Smooth muscle cell (in vitro differentiated cells): Measurements from ENCODE around the gene PHGDH. TPM values are rescaled to one million over a fixed set of nuclear protein-coding genes. Genes with fewer than 3 reads are reported as not detected.
"Not testable (repeated sequence)": the region's sequence is repeated elsewhere in the genome, so short reads cannot be mapped to it uniquely, and the experiment has no call there.

ENCODE experiments used
- DNase-seq: peaks from one replicate; lab custom pipeline; 2025; ENCODE audit not compliant: unreplicated experiment; lab: John Stamatoyannopoulos, UW
- H2AFZ ChIP-seq: fragments of 200-600 bp; sonication (generic); 2 replicates; pipeline ENCODE4 v1.6.0; 2016; ENCODE audit warnings: antibody characterized with exemption, low read depth, mild to moderate bottlenecking
- H3F3A ChIP-seq: fragments of 200-600 bp; sonication (generic); 2 replicates; pipeline ENCODE4 v1.6.0; 2017; ENCODE audit warnings: antibody characterized with exemption, low read depth
- H3K27ac ChIP-seq: fragments of 200-600 bp; sonication (generic); 2 replicates; pipeline ENCODE4 v1.5.1; 2016; ENCODE audit warnings: low read depth, mild to moderate bottlenecking
- H3K27me3 ChIP-seq: fragments of 200-600 bp; sonication (generic); 2 replicates; pipeline ENCODE4 v1.6.1; 2016; ENCODE audit warnings: low read depth, mild to moderate bottlenecking
- H3K36me3 ChIP-seq: fragments of 200-600 bp; sonication (generic); 2 replicates; pipeline ENCODE4 v1.5.1; 2016; ENCODE audit warnings: low read depth
- H3K4me1 ChIP-seq: fragments of 200-600 bp; sonication (generic); 2 replicates; pipeline ENCODE4 v1.5.1; 2016; ENCODE audit warnings: low read depth
- H3K4me2 ChIP-seq: fragments of 200-600 bp; sonication (generic); 2 replicates; pipeline ENCODE4 v1.6.0; 2016; ENCODE audit warnings: mild to moderate bottlenecking
- H3K4me3 ChIP-seq: fragments of 200-600 bp; sonication (generic); 2 replicates; pipeline ENCODE4 v1.5.1; 2016; ENCODE audit warnings: mild to moderate bottlenecking
- H3K79me2 ChIP-seq: fragments of 200-600 bp; sonication (generic); 2 replicates; pipeline ENCODE4 v1.6.0; 2016; ENCODE audit warnings: low read depth, mild to moderate bottlenecking
- H3K9ac ChIP-seq: fragments of 200-600 bp; sonication (generic); 2 replicates; pipeline ENCODE4 v1.6.0; 2016; ENCODE audit warnings: low read depth
- H3K9me3 ChIP-seq: fragments of 200-600 bp; sonication (generic); replicated peaks from 2 replicates; pipeline ENCODE4 v1.5.1; 2016; ENCODE audit warnings: low read depth
- H4K20me1 ChIP-seq: fragments of 200-600 bp; sonication (generic); 2 replicates; pipeline ENCODE4 v1.6.0; 2016; ENCODE audit warnings: low read depth
- WGBS: methylation state at CpG from one replicate; pipeline ENCODE4 v1.1.7; 2016; ENCODE audit warnings: low lambda C conversion rate; 5-methylcytosine and 5-hydroxymethylcytosine counted together
- polyA plus RNA-seq: library from polyadenylated mRNA; unstranded; fragments of >200 nt; fragmentation: Nextera tagmentation; extraction: Ambion mirVana; gene quantifications from 2 replicates; pipeline ENCODE4 v1.2.1, GENCODE V29; 2016
- total RNA-seq: library from RNA; depleted of rRNA; stranded (reverse); fragments of >200 nt; gene quantifications from 2 replicates; pipeline ENCODE4 v1.2.3, GENCODE V29; 2014
- TF ChIP-seq, protein P1 (sequence below): fragments of 200-600 bp; sonication (generic); IDR thresholded peaks from 2 replicates; pipeline ENCODE4 v1.5.1; 2017; ENCODE audit warnings: borderline replicate concordance, mild to moderate bottlenecking, antibody characterized with exemption; ENCODE audit not compliant: insufficient read depth, poor library complexity, severe bottlenecking

Gene PHGDH
- total and polyA plus RNA-seq, 2 experiments from 2014 or later = 93.2 to 134 TPM

GRCh38 chr1:119688810-119689209 is 22.9 kb upstream of the PHGDH start:
- Histone ChIP-seq H3K4me2 (no peak overlapping the region), H3K4me1 (peaks cover 5% of the 10 kb centered on the region), H3K9ac (no peak overlapping the region), H3K36me3 (no peaks in the 10 kb centered on the region), H3K4me3 (no peak overlapping the region), H3K27me3 (no peaks in the 10 kb centered on the region), H2AFZ (no peak overlapping the region), H3K27ac (no peak overlapping the region), H3K9me3 (no peaks in the 10 kb centered on the region), H3F3A (no peaks in the 10 kb centered on the region), H3K79me2 (no peaks in the 10 kb centered on the region), H4K20me1 (no peaks in the 10 kb centered on the region)
- no peak for DNase-seq
- TF ChIP-seq, protein P1, sequence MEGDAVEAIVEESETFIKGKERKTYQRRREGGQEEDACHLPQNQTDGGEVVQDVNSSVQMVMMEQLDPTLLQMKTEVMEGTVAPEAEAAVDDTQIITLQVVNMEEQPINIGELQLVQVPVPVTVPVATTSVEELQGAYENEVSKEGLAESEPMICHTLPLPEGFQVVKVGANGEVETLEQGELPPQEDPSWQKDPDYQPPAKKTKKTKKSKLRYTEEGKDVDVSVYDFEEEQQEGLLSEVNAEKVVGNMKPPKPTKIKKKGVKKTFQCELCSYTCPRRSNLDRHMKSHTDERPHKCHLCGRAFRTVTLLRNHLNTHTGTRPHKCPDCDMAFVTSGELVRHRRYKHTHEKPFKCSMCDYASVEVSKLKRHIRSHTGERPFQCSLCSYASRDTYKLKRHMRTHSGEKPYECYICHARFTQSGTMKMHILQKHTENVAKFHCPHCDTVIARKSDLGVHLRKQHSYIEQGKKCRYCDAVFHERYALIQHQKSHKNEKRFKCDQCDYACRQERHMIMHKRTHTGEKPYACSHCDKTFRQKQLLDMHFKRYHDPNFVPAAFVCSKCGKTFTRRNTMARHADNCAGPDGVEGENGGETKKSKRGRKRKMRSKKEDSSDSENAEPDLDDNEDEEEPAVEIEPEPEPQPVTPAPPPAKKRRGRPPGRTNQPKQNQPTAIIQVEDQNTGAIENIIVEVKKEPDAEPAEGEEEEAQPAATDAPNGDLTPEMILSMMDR = no peak

DNA sequence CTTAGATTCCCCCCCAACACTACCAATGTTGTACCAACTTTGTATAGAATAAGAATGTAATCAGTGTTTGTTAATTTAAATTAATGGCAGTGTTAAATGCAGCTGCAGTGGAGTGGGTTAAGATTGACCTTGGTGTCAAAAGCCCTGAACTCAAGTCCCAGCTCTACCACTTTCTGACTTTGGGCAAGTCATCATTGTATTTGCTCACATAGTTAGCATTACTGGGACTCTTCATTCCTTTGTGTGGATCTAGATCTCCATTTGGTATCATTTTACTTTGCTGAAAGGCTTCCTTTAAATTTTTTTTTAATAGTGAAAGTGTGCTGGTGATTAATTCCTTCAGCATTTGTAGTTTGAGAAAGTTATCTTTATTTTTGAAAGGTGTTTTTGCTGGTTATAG is 22.2 kb upstream of the PHGDH start:
- Histone ChIP-seq H3K9ac (no peak overlapping the region), H3K4me1 (peaks cover 5% of the 10 kb centered on the region), H3F3A (no peaks in the 10 kb centered on the region), H2AFZ (no peak overlapping the region), H3K79me2 (no peaks in the 10 kb centered on the region), H3K27me3 (no peaks in the 10 kb centered on the region), H3K4me3 (no peak overlapping the region), H3K36me3 (no peaks in the 10 kb centered on the region), H3K27ac (no peak overlapping the region), H3K9me3 (no peaks in the 10 kb centered on the region), H3K4me2 (no peak overlapping the region), H4K20me1 (no peaks in the 10 kb centered on the region)
- TF ChIP-seq, protein P1 = no peak
- DNase-seq = no peak

GRCh38 chr1:119696863-119697262 is 14.9 kb upstream of the PHGDH start:
- H3K4me2 ChIP-seq, H3K4me3 ChIP-seq, H3K36me3 ChIP-seq, H2AFZ ChIP-seq, H4K20me1 ChIP-seq, H3K79me2 ChIP-seq, H3F3A ChIP-seq, DNase-seq, H3K9ac ChIP-seq, H3K9me3 ChIP-seq, H3K27ac ChIP-seq, H3K27me3 ChIP-seq: not testable (repeated sequence)
- 84% methylated on average over 4 of the region's 4 CpGs for WGBS
- H3K4me1 ChIP-seq = peaks cover 14% of the 10 kb centered on the region

- no peak overlapping the region for H3K4me2 ChIP-seq
- no peaks in the 10 kb centered on the region for H4K20me1 ChIP-seq
- no peaks in the 10 kb centered on the region for H3K79me2 ChIP-seq
- H3F3A ChIP-seq = no peaks in the 10 kb centered on the region
- 58% methylated on average over 3 of the region's 3 CpGs for WGBS
- H2AFZ ChIP-seq = no peak overlapping the region
- TF ChIP-seq, protein P1 = no peak
- H3K4me3 ChIP-seq = no peak overlapping the region
- no peak for DNase-seq
- H3K9ac ChIP-seq = no peak overlapping the region
- H3K27ac ChIP-seq = no peak overlapping the region
- peaks cover 5% of the 10 kb centered on the region for H3K9me3 ChIP-seq
- H3K36me3 ChIP-seq = no peaks in the 10 kb centered on the region
- no peaks in the 10 kb centered on the region for H3K27me3 ChIP-seq
- peaks cover 14% of the 10 kb centered on the region for H3K4me1 ChIP-seq
Measured at GRCh38 chr1:119697598-119697997, 14.1 kb upstream of the PHGDH start.
